Endodermal cell (in vitro differentiated cells): ENCODE results near the gene TBC1D4. TPM values are rescaled to one million over a fixed set of nuclear protein-coding genes. Genes with fewer than 3 reads are reported as not detected.

Source experiments
- DNase-seq: peaks from one replicate; pipeline ENCODE4 v3.0.0-alpha.2; 2017
- H3K27ac ChIP-seq: 2 replicates; pipeline ENCODE4 v1.5.1; 2013; ENCODE audit warnings: mild to moderate bottlenecking, low read depth, low read length, moderate library complexity
- H3K27me3 ChIP-seq: 2 replicates; pipeline ENCODE4 v1.6.1; 2013; ENCODE audit warnings: mild to moderate bottlenecking, low read length, moderate library complexity; ENCODE audit not compliant: insufficient read depth, control insufficient read depth, poor library complexity, severe bottlenecking
- H3K36me3 ChIP-seq: 2 replicates; pipeline ENCODE4 v1.7.0; 2013; ENCODE audit warnings: mild to moderate bottlenecking, low read length, moderate library complexity; ENCODE audit not compliant: control insufficient read depth, insufficient read depth
- H3K4me1 ChIP-seq: one replicate; pipeline ENCODE4 v1.7.0; 2013; ENCODE audit warnings: low read length; ENCODE audit not compliant: control insufficient read depth, insufficient read depth
- H3K4me3 ChIP-seq: 2 replicates; pipeline ENCODE4 v1.5.1; 2013; ENCODE audit warnings: mild to moderate bottlenecking, low read length, moderate library complexity
- H3K9ac ChIP-seq: 2 replicates; pipeline ENCODE4 v1.6.1; 2013; ENCODE audit warnings: mild to moderate bottlenecking, low read length, moderate library complexity; ENCODE audit not compliant: poor library complexity, severe bottlenecking; ENCODE audit errors: extremely low read depth
- H3K9me3 ChIP-seq: 2 replicates; pipeline ENCODE4 v1.6.1; 2013; ENCODE audit warnings: mild to moderate bottlenecking, low read length, moderate library complexity; ENCODE audit not compliant: control insufficient read depth
- H3K27ac Mint-ChIP-seq: 2 replicates; pipeline ENCODE4 v1.8.0; 2020; ENCODE audit warnings: mixed read lengths
- H3K27me3 Mint-ChIP-seq: 2 replicates; pipeline ENCODE4 v1.8.0; 2021; ENCODE audit warnings: mild to moderate bottlenecking, mixed read lengths; ENCODE audit not compliant: insufficient read depth
- H3K36me3 Mint-ChIP-seq: 2 replicates; pipeline ENCODE4 v1.8.0; 2020; ENCODE audit warnings: low read depth, mixed read lengths
- H3K4me1 Mint-ChIP-seq: 2 replicates; pipeline ENCODE4 v1.8.0; 2020; ENCODE audit warnings: mixed read lengths
- H3K4me3 Mint-ChIP-seq: 2 replicates; pipeline ENCODE4 v1.8.0; 2020; ENCODE audit warnings: mild to moderate bottlenecking, moderate library complexity, mixed read lengths
- H3K9me3 Mint-ChIP-seq: 2 replicates; pipeline ENCODE4 v1.8.0; 2020; ENCODE audit warnings: mild to moderate bottlenecking, mixed read lengths
- CTCF ChIP-seq: fragments of 200-600 bp; sonication (generic); conservative IDR thresholded peaks from 2 replicates; pipeline ENCODE4 v1.5.0; 2021; ENCODE audit warnings: antibody characterized with exemption, mild to moderate bottlenecking
- WGBS, 2 experiments: methylation state at CpG; one replicate each; pipeline versions ENCODE4 v1.1.5 to v1.1.7; 2013; ENCODE audit warnings: missing lambda C conversion rate in 2 of 2, mixed read lengths in 1 of 2; ENCODE audit not compliant: insufficient coverage in 1 of 2, insufficient read length in 1 of 2; 5-methylcytosine and 5-hydroxymethylcytosine counted together
- total RNA-seq, 2 donors: library from RNA; stranded (reverse); fragmentation: NEBNext Ultra II Directional in 1 of 2; extraction: Animal tissue kit (Norgen Biotek cat#: 25700) in 1 of 2; gene quantifications; 2 replicates in 1 of 2; 3 replicates in 1 of 2; pipeline ENCODE4 v1.2.1, GENCODE V29; 2021

Gene TBC1D4
- total RNA-seq, 2 donors from 2014 or later = 3.2 to 4.7 TPM

GRCh38 chr13:75360170-75360569, 121.8 kb downstream of the TBC1D4 start:
- no peaks in the 10 kb centered on the region for H3K27me3 Mint-ChIP-seq
- no peaks in the 10 kb centered on the region for H3K36me3 Mint-ChIP-seq
- Histone ChIP-seq H3K27ac (no peak overlapping the region), H3K27me3 (no peaks in the 10 kb centered on the region), H3K9me3 (no peaks in the 10 kb centered on the region), H3K4me3 (no peak overlapping the region), H3K36me3 (no peaks in the 10 kb centered on the region), H3K4me1 (no peaks in the 10 kb centered on the region), H3K9ac (no peak overlapping the region)
- no peaks in the 10 kb centered on the region for H3K9me3 Mint-ChIP-seq
- no peak overlapping the region for H3K27ac Mint-ChIP-seq
- TF ChIP-seq CTCF = no peak
- DNase-seq = no peak
- no peak overlapping the region for H3K4me3 Mint-ChIP-seq
- no peaks in the 10 kb centered on the region for H3K4me1 Mint-ChIP-seq
- 100% methylated on average over 1 of the region's 1 CpG; no CpG with 5 or more reads in 1 of the 2 experiments for WGBS, 2 experiments

GRCh38 chr13:75359266-75359665, 122.7 kb downstream of the TBC1D4 start:
- no peaks in the 10 kb centered on the region for H3K9me3 ChIP-seq
- H3K36me3 Mint-ChIP-seq = no peaks in the 10 kb centered on the region
- H3K9me3 Mint-ChIP-seq = no peaks in the 10 kb centered on the region
- H3K4me1 ChIP-seq = no peaks in the 10 kb centered on the region
- no peaks in the 10 kb centered on the region for H3K27me3 Mint-ChIP-seq
- no peak overlapping the region for H3K4me3 Mint-ChIP-seq
- no peak overlapping the region for H3K27ac Mint-ChIP-seq
- WGBS, 2 experiments = 70% methylated on average over 2 of the region's 2 CpGs; no CpG with 5 or more reads in 1 of the 2 experiments
- no peaks in the 10 kb centered on the region for H3K27me3 ChIP-seq
- H3K9ac ChIP-seq = no peak overlapping the region
- no peaks in the 10 kb centered on the region for H3K36me3 ChIP-seq
- no peak overlapping the region for H3K27ac ChIP-seq
- H3K4me1 Mint-ChIP-seq = no peaks in the 10 kb centered on the region
- no peak for DNase-seq
- H3K4me3 ChIP-seq = no peak overlapping the region
- no peak for TF ChIP-seq CTCF

- H3K9me3 Mint-ChIP-seq = no peaks in the 10 kb centered on the region
- no peaks in the 10 kb centered on the region for H3K36me3 Mint-ChIP-seq
- no peak overlapping the region for H3K27ac ChIP-seq
- no peaks in the 10 kb centered on the region for H3K4me1 Mint-ChIP-seq
- TF ChIP-seq CTCF = peak; percentile 84
- 68 to 82% methylated on average over 5 to 6 of the region's 6 CpGs for WGBS, 2 experiments
- no peaks in the 10 kb centered on the region for H3K9me3 ChIP-seq
- H3K36me3 ChIP-seq = no peaks in the 10 kb centered on the region
- peak; percentile 76 for DNase-seq
- H3K27me3 Mint-ChIP-seq = no peaks in the 10 kb centered on the region
- H3K9ac ChIP-seq = no peak overlapping the region
- H3K4me3 ChIP-seq = no peak overlapping the region
- H3K4me3 Mint-ChIP-seq = no peak overlapping the region
- no peak overlapping the region for H3K27ac Mint-ChIP-seq
- H3K27me3 ChIP-seq = no peaks in the 10 kb centered on the region
- no peaks in the 10 kb centered on the region for H3K4me1 ChIP-seq
These were observed 124.2 kb downstream of the TBC1D4 start for GRCh38 chr13:75357576-75358289.
